NCI-H1436 treated with DMSO at 0.1 percent for 48 hours (cell line): ENCODE measurements around the gene CIART.
A peak's percentile ranks its signal among the peaks of the same experiment; 100 is the strongest.
"Not testable (repeated sequence)": the region's sequence is repeated elsewhere in the genome, so short reads cannot be mapped to it uniquely, and the experiment has no call there.

ENCODE experiments used
- DNase-seq: peaks from one replicate; lab custom pipeline; 2025; lab: John Stamatoyannopoulos, UW

CIART gene

GRCh38 chr1:150281758-150282557 is at the start of gene CIART:
TSS of gene CIART (plus strand) at chr1:150282554. CDS start at chr1:150283268, 714 bp downstream.
- peak; percentile 96 for DNase-seq

GRCh38 chr1:150232921-150233320 is 49.4 kb upstream of the CIART start:
- DNase-seq: not testable (repeated sequence)

GRCh38 chr1:150233359-150234308 is 48.7 kb upstream of the CIART start:
- no peak for DNase-seq

- DNase-seq: no peak
Measured at GRCh38 chr1:150234309-150234565, 48.1 kb upstream of the CIART start.

DNA sequence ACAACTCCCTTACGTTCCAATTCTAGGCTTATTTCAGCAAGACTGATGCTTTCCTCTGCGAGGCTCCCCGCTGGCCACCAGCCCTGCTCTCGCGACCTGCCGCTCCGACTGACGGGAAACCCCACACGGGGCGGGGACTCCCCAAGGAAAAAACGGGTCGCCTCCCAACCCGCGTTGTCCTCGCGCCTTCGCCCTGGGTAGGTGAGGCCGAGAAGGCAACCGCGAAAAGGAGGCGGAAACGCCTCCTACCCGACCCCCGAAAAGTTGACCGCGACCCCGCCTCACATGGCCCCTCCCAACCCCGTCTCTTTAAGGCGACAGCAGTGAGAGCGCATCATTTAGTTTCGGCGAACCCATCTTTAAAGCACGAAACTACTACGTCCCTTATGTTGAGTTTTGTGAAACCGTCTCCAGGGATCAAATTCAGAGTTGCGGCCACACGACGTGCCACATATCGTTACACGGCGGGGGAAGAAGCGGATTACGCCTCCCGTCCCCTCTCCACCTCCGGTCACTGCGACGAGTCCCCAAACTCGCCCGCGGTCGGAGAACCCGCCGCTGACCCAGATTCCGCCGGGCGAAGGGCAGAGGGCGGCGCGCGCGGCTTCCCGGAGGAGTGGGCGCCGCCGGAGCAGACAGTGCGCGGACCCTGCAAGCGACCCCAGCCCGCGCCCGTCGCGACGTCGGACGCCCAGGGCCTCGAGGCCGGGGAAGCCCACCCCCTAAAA is 47.6 kb upstream of the CIART start:
- no peak for DNase-seq

GRCh38 chr1:150235294-150235851 is 47.0 kb upstream of the CIART start:
- no peak for DNase-seq

- DNase-seq: peak; percentile 99
Measured at GRCh38 chr1:150235852-150236613, 46.3 kb upstream of the CIART start, which contains the start of gene ANP32E. TSS of gene ANP32E (minus strand) at chr1:150236112. CDS start at chr1:150235786, 326 bp downstream.

- DNase-seq: no peak
Measured at GRCh38 chr1:150236614-150237100, 45.7 kb upstream of the CIART start.

- DNase-seq: not testable (repeated sequence)
Measured at GRCh38 chr1:150237176-150237575, 45.2 kb upstream of the CIART start.

DNA sequence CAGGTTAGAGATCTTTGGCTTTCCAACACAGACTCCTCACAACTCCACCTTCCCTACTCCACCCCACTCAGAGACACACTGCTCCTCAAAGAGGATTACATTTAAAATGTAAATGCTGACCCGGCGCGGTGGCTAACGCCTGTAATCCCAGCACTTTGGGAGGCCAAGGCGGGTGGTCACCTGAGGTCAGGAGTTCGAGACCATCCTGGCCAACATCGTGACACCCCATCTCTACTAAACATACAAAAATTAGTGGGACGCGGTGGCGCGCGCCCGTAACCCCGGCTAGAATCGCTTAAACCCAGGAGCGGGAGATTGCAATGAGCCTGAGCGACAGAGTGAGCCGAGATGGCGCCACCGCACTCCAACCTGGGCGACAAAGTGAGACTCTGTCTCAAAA is 44.6 kb upstream of the CIART start:
- DNase-seq: no peak

DNA sequence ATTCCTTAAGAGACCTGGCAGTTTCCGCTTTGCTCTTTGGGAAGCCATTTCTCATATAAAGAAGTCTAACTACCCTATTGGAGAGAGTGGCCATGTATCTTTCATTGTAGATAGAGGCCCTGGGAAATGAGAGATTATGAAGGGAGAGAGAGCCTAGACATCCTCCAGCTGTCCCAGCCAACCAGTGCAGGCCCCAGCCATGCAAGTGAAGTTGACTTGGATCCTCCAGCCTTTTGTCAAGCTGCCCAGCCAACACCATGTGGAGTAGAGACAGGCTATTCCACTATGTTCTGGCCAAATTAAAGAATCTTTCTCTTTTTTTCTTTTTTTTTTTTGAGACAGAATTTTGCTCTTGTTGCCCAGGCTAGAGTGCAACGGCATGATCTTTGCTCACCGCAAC is 39.4 kb upstream of the CIART start:
- no peak for DNase-seq

GRCh38 chr1:150249936-150250335 is 32.4 kb upstream of the CIART start:
- DNase-seq: no peak

DNA sequence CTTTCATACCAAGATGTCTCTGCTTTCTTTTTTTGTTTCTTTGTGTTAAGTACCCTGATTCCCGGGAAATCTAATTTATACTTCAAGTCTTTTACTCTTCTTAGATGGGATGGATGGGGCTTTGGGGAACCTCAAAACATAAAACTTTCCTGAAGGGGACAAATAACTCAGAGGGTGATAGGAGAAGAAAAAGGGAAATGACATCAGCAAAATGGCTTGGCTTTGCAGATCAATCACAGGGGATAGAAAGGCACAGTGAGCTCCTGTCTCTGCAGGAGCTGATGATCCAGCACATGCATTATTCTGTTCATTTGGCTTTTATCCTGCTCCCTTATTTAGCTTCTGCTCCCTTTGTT is 26.2 kb upstream of the CIART start:
- no peak for DNase-seq

DNA sequence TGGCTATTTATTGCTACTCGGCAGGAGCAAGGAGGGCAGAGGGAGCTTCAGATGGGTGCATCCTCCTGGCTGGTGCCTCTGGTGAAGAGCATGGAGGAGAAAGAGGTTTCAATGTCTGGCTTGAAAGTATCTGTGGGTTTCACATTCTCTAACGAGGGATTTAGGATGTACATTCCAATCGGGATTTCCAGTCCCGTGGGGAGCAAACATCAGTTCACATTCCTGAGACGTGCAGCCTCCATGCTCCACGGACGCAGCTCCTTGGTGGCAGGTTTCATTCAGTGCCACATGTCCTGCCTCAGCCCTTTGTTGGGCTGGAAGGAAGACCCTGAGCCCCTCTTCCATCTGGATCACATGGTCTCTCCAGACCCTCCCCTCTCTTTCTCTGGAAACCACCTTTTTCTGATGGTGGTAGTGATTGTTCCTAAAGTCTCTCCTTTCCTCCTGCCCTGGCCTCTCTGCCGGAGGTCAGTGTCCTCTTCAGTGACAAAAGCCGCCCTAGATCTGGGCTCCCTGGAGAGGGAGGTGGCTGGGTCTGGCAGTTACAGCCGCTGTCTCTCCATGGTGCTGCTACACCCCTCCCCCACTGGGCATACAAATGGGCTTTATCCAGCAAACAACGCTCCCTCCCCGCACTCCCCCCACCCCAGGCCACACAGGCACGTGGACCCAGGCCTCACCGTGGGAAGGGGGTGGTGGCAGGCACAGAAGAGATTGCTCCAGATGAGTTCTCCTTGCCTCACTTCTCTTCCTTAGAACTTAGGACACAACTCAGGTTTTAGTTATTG is 25.6 kb upstream of the CIART start:
- DNase-seq: no peak

DNA sequence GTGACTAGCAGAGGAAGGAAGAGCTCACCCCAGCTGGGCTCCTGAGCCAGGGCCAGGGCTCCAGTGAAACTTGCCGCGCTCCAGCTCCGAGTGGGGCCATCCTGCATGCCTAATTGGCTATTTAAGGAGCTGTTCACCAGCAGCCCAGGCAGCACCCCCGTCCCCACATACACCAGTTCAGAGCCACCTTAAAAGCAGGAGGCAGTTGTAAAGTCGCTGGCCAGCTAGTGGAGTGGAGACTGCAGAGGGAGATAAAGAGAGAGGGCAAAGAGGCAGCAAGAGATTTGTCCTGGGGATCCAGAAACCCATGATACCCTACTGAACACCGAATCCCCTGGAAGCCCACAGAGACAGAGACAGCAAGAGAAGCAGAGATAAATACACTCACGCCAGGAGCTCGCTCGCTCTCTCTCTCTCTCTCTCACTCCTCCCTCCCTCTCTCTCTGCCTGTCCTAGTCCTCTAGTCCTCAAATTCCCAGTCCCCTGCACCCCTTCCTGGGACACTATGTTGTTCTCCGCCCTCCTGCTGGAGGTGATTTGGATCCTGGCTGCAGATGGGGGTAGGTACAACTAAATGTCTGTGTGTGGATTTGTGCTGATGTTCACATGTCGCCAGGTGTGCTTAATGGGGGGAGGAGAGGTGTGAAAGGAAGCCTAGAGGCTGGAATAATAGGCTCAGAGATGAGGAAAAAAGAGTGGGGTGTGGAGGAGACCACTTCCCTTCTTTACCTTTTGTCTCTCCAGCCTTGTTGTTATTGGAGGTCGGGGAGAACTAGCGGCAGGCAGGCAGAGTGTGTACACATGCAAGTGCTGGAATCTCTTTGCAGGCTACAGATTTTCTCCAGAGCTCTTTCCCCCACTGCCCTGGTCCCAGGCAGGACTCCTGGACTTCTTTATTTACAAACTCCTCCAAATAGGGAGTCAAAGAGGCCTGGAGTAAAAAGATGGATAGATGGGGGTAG is 24.4 kb upstream of the CIART start, which contains the start of gene CA14:
TSS of gene CA14 (plus strand) at position 151 of the 962 bp plus-strand sequence. CDS start at position 506, 355 bp downstream.
- DNase-seq: no peak

GRCh38 chr1:150259217-150259616 is 23.1 kb upstream of the CIART start:
- DNase-seq: no peak

- peak; percentile 54 for DNase-seq
Measured at GRCh38 chr1:150259758-150260669, 22.3 kb upstream of the CIART start.

DNA sequence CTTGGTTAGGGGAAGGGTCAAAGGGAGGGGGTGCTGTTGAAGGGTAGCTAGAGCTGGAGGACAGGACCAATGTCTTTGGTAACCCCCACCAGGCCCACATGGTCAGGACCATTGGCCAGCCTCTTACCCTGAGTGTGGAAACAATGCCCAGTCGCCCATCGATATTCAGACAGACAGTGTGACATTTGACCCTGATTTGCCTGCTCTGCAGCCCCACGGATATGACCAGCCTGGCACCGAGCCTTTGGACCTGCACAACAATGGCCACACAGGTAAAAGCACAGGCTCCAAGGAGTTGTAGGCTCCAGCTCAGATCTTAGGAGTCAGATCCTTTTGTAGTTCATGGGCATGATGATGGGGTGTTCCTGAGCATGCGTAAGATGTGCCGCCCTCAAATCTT is 21.0 kb upstream of the CIART start:
- no peak for DNase-seq
